GM23338 (cell line): Measurements from ENCODE around the gene SH3TC2. TPM values are rescaled to one million over a fixed set of nuclear protein-coding genes. Genes with fewer than 3 reads are reported as not detected.

ENCODE experiments used
- ATAC-seq: fragments of 200-7000 bp; cut with Tn5 transposase; 3 replicates; pipeline ENCODE4 v1.9.1; 2020
- DNase-seq: peaks from one replicate; pipeline ENCODE4 v3.0.0-alpha.2; 2015; ENCODE audit warnings: low spot score
- H2AFZ ChIP-seq: fragments of 200-600 bp; sonication (generic); 2 replicates; pipeline ENCODE4 v1.8.0; 2016; ENCODE audit warnings: antibody characterized with exemption, mild to moderate bottlenecking, moderate library complexity
- H3F3A ChIP-seq: fragments of 200-600 bp; sonication (generic); replicated peaks from 2 replicates; pipeline ENCODE4 v1.8.0; 2017; ENCODE audit warnings: antibody characterized with exemption, mixed run types, low read depth
- H3K27ac ChIP-seq: fragments of 200-600 bp; sonication (generic); 2 replicates; pipeline ENCODE4 v1.6.1; 2016; ENCODE audit warnings: low read depth
- H3K27me3 ChIP-seq: fragments of 200-600 bp; sonication (generic); 2 replicates; pipeline ENCODE4 v1.8.0; 2016; ENCODE audit warnings: mild to moderate bottlenecking, mixed run types, moderate library complexity; ENCODE audit not compliant: insufficient read depth
- H3K36me3 ChIP-seq: fragments of 200-600 bp; sonication (generic); 2 replicates; pipeline ENCODE4 v1.8.0; 2016; ENCODE audit warnings: mild to moderate bottlenecking; ENCODE audit not compliant: insufficient read depth
- H3K4me1 ChIP-seq: fragments of 200-600 bp; sonication (generic); 2 replicates; pipeline ENCODE4 v1.8.0; 2016; ENCODE audit warnings: mild to moderate bottlenecking, moderate library complexity; ENCODE audit not compliant: insufficient read depth
- H3K4me2 ChIP-seq: fragments of 200-600 bp; sonication (generic); 2 replicates; pipeline ENCODE4 v1.7.1; 2017; ENCODE audit warnings: mixed run types
- H3K4me3 ChIP-seq: fragments of 200-600 bp; sonication (generic); 2 replicates; pipeline ENCODE4 v1.6.1; 2016; ENCODE audit warnings: mixed run types
- H3K79me2 ChIP-seq: fragments of 200-600 bp; sonication (generic); replicated peaks from 2 replicates; pipeline ENCODE4 v1.8.0; 2017; ENCODE audit warnings: mild to moderate bottlenecking; ENCODE audit not compliant: insufficient read depth
- H3K9me2 ChIP-seq: fragments of 200-600 bp; sonication (generic); 2 replicates; pipeline ENCODE4 v1.8.0; 2017; ENCODE audit not compliant: insufficient read depth
- H4K20me1 ChIP-seq: fragments of 200-600 bp; sonication (generic); replicated peaks from 2 replicates; pipeline ENCODE4 v1.8.0; 2017; ENCODE audit warnings: mild to moderate bottlenecking; ENCODE audit not compliant: insufficient read depth
- H3K27ac Mint-ChIP-seq: 2 replicates; pipeline ENCODE4 v1.8.0; 2020; ENCODE audit warnings: inconsistent platforms, mild to moderate bottlenecking, moderate library complexity, mixed read lengths
- H3K27me3 Mint-ChIP-seq: 3 replicates; pipeline ENCODE4 v1.8.0; 2022; ENCODE audit warnings: low read depth, mild to moderate bottlenecking, moderate library complexity, mixed read lengths, inconsistent platforms; ENCODE audit not compliant: insufficient read depth, poor library complexity
- H3K36me3 Mint-ChIP-seq: 3 replicates; pipeline ENCODE4 v1.8.0; 2021; ENCODE audit warnings: low read depth, mild to moderate bottlenecking, inconsistent platforms, moderate library complexity, mixed read lengths
- H3K4me1 Mint-ChIP-seq: 3 replicates; pipeline ENCODE4 v1.8.0; 2020; ENCODE audit warnings: mild to moderate bottlenecking, inconsistent platforms, mixed read lengths
- H3K4me3 Mint-ChIP-seq: 3 replicates; pipeline ENCODE4 v1.8.0; 2021; ENCODE audit warnings: moderate library complexity, mild to moderate bottlenecking, inconsistent platforms, mixed read lengths
- H3K9me3 Mint-ChIP-seq: 3 replicates; pipeline ENCODE4 v1.8.0; 2020; ENCODE audit warnings: moderate library complexity, mild to moderate bottlenecking, inconsistent platforms, mixed read lengths
- CREB1 ChIP-seq: fragments of 250-450 bp; sonication (Bioruptor Pico); IDR thresholded peaks from 2 replicates; pipeline ENCODE4 v1.5.0; 2020; ENCODE audit warnings: low read depth, mild to moderate bottlenecking, moderate library complexity
- EZH2 ChIP-seq: fragments of 200-600 bp; sonication (generic); IDR thresholded peaks from one replicate; pipeline ENCODE4 v1.8.0; 2017; ENCODE audit warnings: antibody characterized with exemption, mild to moderate bottlenecking, low read depth; ENCODE audit not compliant: unreplicated experiment
- EZH2phosphoT487 ChIP-seq: fragments of 200-600 bp; sonication (generic); IDR thresholded peaks from one replicate; pipeline ENCODE4 v1.8.1; 2018; ENCODE audit warnings: antibody characterized with exemption; ENCODE audit not compliant: unreplicated experiment
- JUNB ChIP-seq: IDR thresholded peaks from one replicate; pipeline ENCODE4 v1.6.1; 2016; ENCODE audit warnings: antibody characterized with exemption; ENCODE audit not compliant: unreplicated experiment
- NANOG ChIP-seq: IDR thresholded peaks from 2 replicates; pipeline ENCODE4 v1.6.1; 2016; ENCODE audit warnings: antibody characterized with exemption, borderline replicate concordance
- POLR2AphosphoS5 ChIP-seq: IDR thresholded peaks from 2 replicates; pipeline ENCODE4 v1.6.1; 2016; ENCODE audit warnings: antibody characterized with exemption, low read depth
- REST ChIP-seq: IDR thresholded peaks from one replicate; pipeline ENCODE4 v1.6.1; 2018; ENCODE audit warnings: antibody characterized with exemption; ENCODE audit not compliant: unreplicated experiment
- ZNF114 ChIP-seq: fragments of 250-450 bp; sonication (Bioruptor Pico); IDR thresholded peaks from 2 replicates; pipeline ENCODE4 v1.5.0; 2020; ENCODE audit warnings: mild to moderate bottlenecking, moderate library complexity
- ZNF331 ChIP-seq: fragments of 250-450 bp; sonication (Bioruptor Pico); IDR thresholded peaks from 2 replicates; pipeline ENCODE4 v1.5.0; 2020; ENCODE audit warnings: low read depth, mild to moderate bottlenecking, moderate library complexity
- polyA plus RNA-seq: library from polyadenylated mRNA; unstranded; fragments of >200 nt; fragmentation: Nextera tagmentation; extraction: Ambion mirVana; gene quantifications from 2 replicates; pipeline ENCODE4 v1.2.1, GENCODE V29; 2016
- total RNA-seq: library from RNA; depleted of rRNA; stranded (reverse); fragments of >200 nt; shearing (Covaris generic); gene quantifications from 2 replicates; pipeline ENCODE4 v1.2.3, GENCODE V29; 2014
- TF ChIP-seq, protein P1 (sequence below): fragments of 250-450 bp; sonication (Bioruptor Pico); IDR thresholded peaks from 2 replicates; pipeline ENCODE4 v1.5.0; 2020; ENCODE audit warnings: mild to moderate bottlenecking, moderate library complexity
- TF ChIP-seq, protein P2 (sequence below), 2 experiments: fragments of 200-600 bp in 1 of 2; sonication (generic) in 1 of 2; conservative IDR thresholded peaks; 2 replicates each; pipeline versions ENCODE4 v1.5.1 to v1.6.1; 2016 to 2017; ENCODE audit warnings: antibody characterized with exemption in 2 of 2, low read depth in 2 of 2, mild to moderate bottlenecking in 2 of 2, moderate library complexity in 1 of 2

SH3TC2 gene
- total and polyA plus RNA-seq, 2 experiments from 2014 or later: 0.10 to 0.17 TPM

- TF ChIP-seq, protein P1, sequence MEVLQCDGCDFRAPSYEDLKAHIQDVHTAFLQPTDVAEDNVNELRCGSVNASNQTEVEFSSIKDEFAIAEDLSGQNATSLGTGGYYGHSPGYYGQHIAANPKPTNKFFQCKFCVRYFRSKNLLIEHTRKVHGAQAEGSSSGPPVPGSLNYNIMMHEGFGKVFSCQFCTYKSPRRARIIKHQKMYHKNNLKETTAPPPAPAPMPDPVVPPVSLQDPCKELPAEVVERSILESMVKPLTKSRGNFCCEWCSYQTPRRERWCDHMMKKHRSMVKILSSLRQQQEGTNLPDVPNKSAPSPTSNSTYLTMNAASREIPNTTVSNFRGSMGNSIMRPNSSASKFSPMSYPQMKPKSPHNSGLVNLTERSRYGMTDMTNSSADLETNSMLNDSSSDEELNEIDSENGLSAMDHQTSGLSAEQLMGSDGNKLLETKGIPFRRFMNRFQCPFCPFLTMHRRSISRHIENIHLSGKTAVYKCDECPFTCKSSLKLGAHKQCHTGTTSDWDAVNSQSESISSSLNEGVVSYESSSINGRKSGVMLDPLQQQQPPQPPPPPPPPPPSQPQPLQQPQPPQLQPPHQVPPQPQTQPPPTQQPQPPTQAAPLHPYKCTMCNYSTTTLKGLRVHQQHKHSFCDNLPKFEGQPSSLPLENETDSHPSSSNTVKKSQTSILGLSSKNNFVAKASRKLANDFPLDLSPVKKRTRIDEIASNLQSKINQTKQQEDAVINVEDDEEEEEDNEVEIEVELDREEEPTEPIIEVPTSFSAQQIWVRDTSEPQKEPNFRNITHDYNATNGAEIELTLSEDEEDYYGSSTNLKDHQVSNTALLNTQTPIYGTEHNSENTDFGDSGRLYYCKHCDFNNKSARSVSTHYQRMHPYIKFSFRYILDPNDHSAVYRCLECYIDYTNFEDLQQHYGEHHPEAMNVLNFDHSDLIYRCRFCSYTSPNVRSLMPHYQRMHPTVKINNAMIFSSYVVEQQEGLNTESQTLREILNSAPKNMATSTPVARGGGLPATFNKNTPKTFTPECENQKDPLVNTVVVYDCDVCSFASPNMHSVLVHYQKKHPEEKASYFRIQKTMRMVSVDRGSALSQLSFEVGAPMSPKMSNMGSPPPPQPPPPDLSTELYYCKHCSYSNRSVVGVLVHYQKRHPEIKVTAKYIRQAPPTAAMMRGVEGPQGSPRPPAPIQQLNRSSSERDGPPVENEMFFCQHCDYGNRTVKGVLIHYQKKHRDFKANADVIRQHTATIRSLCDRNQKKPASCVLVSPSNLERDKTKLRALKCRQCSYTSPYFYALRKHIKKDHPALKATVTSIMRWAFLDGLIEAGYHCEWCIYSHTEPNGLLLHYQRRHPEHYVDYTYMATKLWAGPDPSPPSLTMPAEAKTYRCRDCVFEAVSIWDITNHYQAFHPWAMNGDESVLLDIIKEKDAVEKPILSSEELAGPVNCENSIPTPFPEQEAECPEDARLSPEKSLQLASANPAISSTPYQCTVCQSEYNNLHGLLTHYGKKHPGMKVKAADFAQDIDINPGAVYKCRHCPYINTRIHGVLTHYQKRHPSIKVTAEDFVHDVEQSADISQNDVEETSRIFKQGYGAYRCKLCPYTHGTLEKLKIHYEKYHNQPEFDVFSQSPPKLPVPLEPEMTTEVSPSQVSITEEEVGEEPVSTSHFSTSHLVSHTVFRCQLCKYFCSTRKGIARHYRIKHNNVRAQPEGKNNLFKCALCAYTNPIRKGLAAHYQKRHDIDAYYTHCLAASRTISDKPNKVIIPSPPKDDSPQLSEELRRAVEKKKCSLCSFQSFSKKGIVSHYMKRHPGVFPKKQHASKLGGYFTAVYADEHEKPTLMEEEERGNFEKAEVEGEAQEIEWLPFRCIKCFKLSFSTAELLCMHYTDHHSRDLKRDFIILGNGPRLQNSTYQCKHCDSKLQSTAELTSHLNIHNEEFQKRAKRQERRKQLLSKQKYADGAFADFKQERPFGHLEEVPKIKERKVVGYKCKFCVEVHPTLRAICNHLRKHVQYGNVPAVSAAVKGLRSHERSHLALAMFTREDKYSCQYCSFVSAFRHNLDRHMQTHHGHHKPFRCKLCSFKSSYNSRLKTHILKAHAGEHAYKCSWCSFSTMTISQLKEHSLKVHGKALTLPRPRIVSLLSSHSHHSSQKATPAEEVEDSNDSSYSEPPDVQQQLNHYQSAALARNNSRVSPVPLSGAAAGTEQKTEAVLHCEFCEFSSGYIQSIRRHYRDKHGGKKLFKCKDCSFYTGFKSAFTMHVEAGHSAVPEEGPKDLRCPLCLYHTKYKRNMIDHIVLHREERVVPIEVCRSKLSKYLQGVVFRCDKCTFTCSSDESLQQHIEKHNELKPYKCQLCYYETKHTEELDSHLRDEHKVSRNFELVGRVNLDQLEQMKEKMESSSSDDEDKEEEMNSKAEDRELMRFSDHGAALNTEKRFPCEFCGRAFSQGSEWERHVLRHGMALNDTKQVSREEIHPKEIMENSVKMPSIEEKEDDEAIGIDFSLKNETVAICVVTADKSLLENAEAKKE (CRISPR knock-in tag): no peak
- TF ChIP-seq EZH2phosphoT487 (no peak), ZNF331 (no peak), CREB1 (CRISPR knock-in tag) (no peak), POLR2AphosphoS5 (no peak), NANOG (no peak), JUNB (no peak)
- TF ChIP-seq, protein P2, sequence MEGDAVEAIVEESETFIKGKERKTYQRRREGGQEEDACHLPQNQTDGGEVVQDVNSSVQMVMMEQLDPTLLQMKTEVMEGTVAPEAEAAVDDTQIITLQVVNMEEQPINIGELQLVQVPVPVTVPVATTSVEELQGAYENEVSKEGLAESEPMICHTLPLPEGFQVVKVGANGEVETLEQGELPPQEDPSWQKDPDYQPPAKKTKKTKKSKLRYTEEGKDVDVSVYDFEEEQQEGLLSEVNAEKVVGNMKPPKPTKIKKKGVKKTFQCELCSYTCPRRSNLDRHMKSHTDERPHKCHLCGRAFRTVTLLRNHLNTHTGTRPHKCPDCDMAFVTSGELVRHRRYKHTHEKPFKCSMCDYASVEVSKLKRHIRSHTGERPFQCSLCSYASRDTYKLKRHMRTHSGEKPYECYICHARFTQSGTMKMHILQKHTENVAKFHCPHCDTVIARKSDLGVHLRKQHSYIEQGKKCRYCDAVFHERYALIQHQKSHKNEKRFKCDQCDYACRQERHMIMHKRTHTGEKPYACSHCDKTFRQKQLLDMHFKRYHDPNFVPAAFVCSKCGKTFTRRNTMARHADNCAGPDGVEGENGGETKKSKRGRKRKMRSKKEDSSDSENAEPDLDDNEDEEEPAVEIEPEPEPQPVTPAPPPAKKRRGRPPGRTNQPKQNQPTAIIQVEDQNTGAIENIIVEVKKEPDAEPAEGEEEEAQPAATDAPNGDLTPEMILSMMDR (conservative IDR thresholded peaks at IDR 0.05; ENCODE audit: low read depth in 2 of 2): no peak
Observed at GRCh38 chr5:149002053-149002452, 60.8 kb downstream of the SH3TC2 start (continued).

DNA sequence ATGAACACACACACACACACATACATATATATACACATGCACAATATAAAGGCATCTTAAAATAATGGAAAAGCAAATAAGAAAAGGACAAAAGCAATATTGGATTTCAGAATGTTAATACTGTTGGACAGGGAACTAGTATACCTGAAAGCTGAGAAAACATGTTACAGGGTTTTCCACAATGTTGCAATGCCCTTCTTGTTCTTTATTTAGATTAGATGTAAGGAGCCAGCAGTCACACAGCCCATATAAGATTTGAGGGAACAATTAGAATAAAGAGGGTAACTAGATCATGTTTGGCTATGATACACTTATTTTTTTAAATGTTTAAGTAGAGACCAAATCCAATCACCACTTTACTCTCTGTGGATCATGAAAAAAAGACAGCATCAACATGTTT is 61.7 kb downstream of the SH3TC2 start:
- no peak overlapping the region for H2AFZ ChIP-seq
- no peak for ATAC-seq
- TF ChIP-seq ZNF114: no peak
- TF ChIP-seq REST: no peak
- no peak for TF ChIP-seq EZH2
- TF ChIP-seq EZH2phosphoT487: no peak
- no peak for TF ChIP-seq NANOG
- TF ChIP-seq, protein P2 (conservative IDR thresholded peaks at IDR 0.05; ENCODE audit: low read depth in 2 of 2): no peak
- no peak overlapping the region for H3K4me3 Mint-ChIP-seq
- no peak overlapping the region for H3K4me3 ChIP-seq
- H3K27me3 Mint-ChIP-seq: no peaks in the 10 kb centered on the region
- peaks cover 5% of the 10 kb centered on the region; the same call in 2 of the 3 replicates for H3K4me1 Mint-ChIP-seq
- H3K36me3 Mint-ChIP-seq: no peaks in the 10 kb centered on the region
- H4K20me1 ChIP-seq: no peaks in the 10 kb centered on the region
- H3K79me2 ChIP-seq: no peaks in the 10 kb centered on the region
- no peaks in the 10 kb centered on the region for H3F3A ChIP-seq
- H3K4me2 ChIP-seq: no peak overlapping the region
- no peaks in the 10 kb centered on the region for H3K36me3 ChIP-seq
- H3K9me3 Mint-ChIP-seq: no peaks in the 10 kb centered on the region
- H3K4me1 ChIP-seq: no peaks in the 10 kb centered on the region
- no peaks in the 10 kb centered on the region for H3K27me3 ChIP-seq
- H3K9me2 ChIP-seq: no peaks in the 10 kb centered on the region
- H3K27ac Mint-ChIP-seq: no peak overlapping the region
- DNase-seq: no peak
- no peak overlapping the region for H3K27ac ChIP-seq
